ENCODE measurements around the gene EXOSC2. TPM values are rescaled to one million over a fixed set of nuclear protein-coding genes. Genes with fewer than 3 reads are reported as not detected.
A peak's percentile ranks its signal among the peaks of the same experiment; 100 is the strongest.

Gene EXOSC2
- total and polyA plus RNA-seq, 2 of the 13 experiments (the other 11 are each of a cell fraction or from before 2014, with no cell fraction given), result 27.5 to 63.8 TPM

- TF ChIP-seq TEF (CRISPR knock-in tag; IDR thresholded peaks at IDR 0.05) (peak; percentile 63; the same call in 1 of the 2 replicates), PBX3 (CRISPR knock-in tag; IDR thresholded peaks at IDR 0.05; ENCODE audit: borderline replicate concordance) (0 out of 2 replicates have a peak, but pooled peaks have one; percentile 53), JARID2 (CRISPR knock-in tag; IDR thresholded peaks at IDR 0.05; ENCODE audit: insufficient replicate concordance) (no peak), KDM5A (IDR thresholded peaks at IDR 0.05; ENCODE audit: borderline replicate concordance, low read length) (no peak), ZSCAN20 (CRISPR knock-in tag; IDR thresholded peaks at IDR 0.05; ENCODE audit: borderline replicate concordance) (peak; percentile 90; the same call in 1 of the 2 replicates), JDP2 (CRISPR knock-in tag; IDR thresholded peaks at IDR 0.05; ENCODE audit: borderline replicate concordance) (no peak), TRIM22 (IDR thresholded peaks at IDR 0.05) (no peak), REPIN1 (CRISPR knock-in tag; IDR thresholded peaks at IDR 0.05; ENCODE audit: borderline replicate concordance, low read depth) (peak; percentile 83), ZNF7 (CRISPR knock-in tag; IDR thresholded peaks at IDR 0.05) (no peak), RBM39 (IDR thresholded peaks at IDR 0.05; ENCODE audit: low read depth, low read length, poor library complexity, severe bottlenecking) (peak; percentile 48), ZNF121 (CRISPR knock-in tag; IDR thresholded peaks at IDR 0.05) (no peak), HOXD1 (CRISPR knock-in tag; IDR thresholded peaks at IDR 0.05) (peak; percentile 76; the same call in 1 of the 2 replicates), RARA (CRISPR knock-in tag; IDR thresholded peaks at IDR 0.05) (0 out of 2 replicates have a peak, but pooled peaks have one; percentile 39)
- TF ChIP-seq, protein P1, sequence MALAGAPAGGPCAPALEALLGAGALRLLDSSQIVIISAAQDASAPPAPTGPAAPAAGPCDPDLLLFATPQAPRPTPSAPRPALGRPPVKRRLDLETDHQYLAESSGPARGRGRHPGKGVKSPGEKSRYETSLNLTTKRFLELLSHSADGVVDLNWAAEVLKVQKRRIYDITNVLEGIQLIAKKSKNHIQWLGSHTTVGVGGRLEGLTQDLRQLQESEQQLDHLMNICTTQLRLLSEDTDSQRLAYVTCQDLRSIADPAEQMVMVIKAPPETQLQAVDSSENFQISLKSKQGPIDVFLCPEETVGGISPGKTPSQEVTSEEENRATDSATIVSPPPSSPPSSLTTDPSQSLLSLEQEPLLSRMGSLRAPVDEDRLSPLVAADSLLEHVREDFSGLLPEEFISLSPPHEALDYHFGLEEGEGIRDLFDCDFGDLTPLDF (CRISPR knock-in tag; IDR thresholded peaks at IDR 0.05), result no peak; the same call in 1 of the 2 replicates
- TF ChIP-seq, protein P2, sequence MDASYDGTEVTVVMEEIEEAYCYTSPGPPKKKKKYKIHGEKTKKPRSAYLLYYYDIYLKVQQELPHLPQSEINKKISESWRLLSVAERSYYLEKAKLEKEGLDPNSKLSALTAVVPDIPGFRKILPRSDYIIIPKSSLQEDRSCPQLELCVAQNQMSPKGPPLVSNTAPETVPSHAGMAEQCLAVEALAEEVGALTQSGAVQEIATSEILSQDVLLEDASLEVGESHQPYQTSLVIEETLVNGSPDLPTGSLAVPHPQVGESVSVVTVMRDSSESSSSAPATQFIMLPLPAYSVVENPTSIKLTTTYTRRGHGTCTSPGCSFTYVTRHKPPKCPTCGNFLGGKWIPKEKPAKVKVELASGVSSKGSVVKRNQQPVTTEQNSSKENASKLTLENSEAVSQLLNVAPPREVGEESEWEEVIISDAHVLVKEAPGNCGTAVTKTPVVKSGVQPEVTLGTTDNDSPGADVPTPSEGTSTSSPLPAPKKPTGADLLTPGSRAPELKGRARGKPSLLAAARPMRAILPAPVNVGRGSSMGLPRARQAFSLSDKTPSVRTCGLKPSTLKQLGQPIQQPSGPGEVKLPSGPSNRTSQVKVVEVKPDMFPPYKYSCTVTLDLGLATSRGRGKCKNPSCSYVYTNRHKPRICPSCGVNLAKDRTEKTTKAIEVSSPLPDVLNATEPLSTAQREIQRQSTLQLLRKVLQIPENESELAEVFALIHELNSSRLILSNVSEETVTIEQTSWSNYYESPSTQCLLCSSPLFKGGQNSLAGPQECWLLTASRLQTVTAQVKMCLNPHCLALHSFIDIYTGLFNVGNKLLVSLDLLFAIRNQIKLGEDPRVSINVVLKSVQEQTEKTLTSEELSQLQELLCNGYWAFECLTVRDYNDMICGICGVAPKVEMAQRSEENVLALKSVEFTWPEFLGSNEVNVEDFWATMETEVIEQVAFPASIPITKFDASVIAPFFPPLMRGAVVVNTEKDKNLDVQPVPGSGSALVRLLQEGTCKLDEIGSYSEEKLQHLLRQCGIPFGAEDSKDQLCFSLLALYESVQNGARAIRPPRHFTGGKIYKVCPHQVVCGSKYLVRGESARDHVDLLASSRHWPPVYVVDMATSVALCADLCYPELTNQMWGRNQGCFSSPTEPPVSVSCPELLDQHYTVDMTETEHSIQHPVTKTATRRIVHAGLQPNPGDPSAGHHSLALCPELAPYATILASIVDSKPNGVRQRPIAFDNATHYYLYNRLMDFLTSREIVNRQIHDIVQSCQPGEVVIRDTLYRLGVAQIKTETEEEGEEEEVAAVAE (CRISPR knock-in tag; IDR thresholded peaks at IDR 0.05; ENCODE audit: borderline replicate concordance), result 0 out of 2 replicates have a peak, but pooled peaks have one; percentile 63
- TF ChIP-seq, protein P3, sequence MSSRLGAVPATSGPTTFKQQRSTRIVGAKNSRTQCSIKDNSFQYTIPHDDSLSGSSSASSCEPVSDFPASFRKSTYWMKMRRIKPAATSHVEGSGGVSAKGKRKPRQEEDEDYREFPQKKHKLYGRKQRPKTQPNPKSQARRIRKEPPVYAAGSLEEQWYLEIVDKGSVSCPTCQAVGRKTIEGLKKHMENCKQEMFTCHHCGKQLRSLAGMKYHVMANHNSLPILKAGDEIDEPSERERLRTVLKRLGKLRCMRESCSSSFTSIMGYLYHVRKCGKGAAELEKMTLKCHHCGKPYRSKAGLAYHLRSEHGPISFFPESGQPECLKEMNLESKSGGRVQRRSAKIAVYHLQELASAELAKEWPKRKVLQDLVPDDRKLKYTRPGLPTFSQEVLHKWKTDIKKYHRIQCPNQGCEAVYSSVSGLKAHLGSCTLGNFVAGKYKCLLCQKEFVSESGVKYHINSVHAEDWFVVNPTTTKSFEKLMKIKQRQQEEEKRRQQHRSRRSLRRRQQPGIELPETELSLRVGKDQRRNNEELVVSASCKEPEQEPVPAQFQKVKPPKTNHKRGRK (CRISPR knock-in tag; IDR thresholded peaks at IDR 0.05), result no peak
Measured at GRCh38 chr9:130680836-130681768, 12.5 kb upstream of the EXOSC2 start (continued).
